GM06990 (cell line): Measurements from ENCODE around the gene MSX2.
"Not testable (repeated sequence)": the region's sequence is repeated elsewhere in the genome, so short reads cannot be mapped to it uniquely, and the experiment has no call there.

Experiments used
- DNase-seq: peaks from one replicate; pipeline ENCODE4 v3.0.0-alpha.2; 2011; ENCODE audit not compliant: insufficient read length; ENCODE audit errors: extremely low read depth
- H3K27me3 ChIP-seq: replicated peaks from 2 replicates; pipeline ENCODE4 v1.6.0; 2011; ENCODE audit warnings: low read length; ENCODE audit not compliant: control insufficient read depth, insufficient read depth
- H3K36me3 ChIP-seq: 2 replicates; pipeline ENCODE4 v1.5.1; 2011; ENCODE audit warnings: low read length; ENCODE audit not compliant: control insufficient read depth, insufficient read depth
- H3K4me3 ChIP-seq: replicated peaks from 2 replicates; pipeline ENCODE4 v1.5.1; 2011; ENCODE audit warnings: low read depth, mild to moderate bottlenecking, control low read depth, low read length
- CTCF ChIP-seq: IDR thresholded peaks from 2 replicates; pipeline ENCODE4 v1.5.1; 2011; ENCODE audit warnings: low read length, control low read depth, mild to moderate bottlenecking, inconsistent platforms; ENCODE audit not compliant: insufficient read depth, poor library complexity, severe bottlenecking

MSX2 gene

GRCh38 chr5:174752121-174752520 is 27.7 kb downstream of the MSX2 start:
- TF ChIP-seq CTCF: no peak
- no peaks in the 10 kb centered on the region for H3K27me3 ChIP-seq

GRCh38 chr5:174755106-174755505 is 30.7 kb downstream of the MSX2 start:
- no peaks in the 10 kb centered on the region for H3K36me3 ChIP-seq
- no peak for TF ChIP-seq CTCF
- no peaks in the 10 kb centered on the region for H3K27me3 ChIP-seq
- DNase-seq: no peak
- no peak overlapping the region for H3K4me3 ChIP-seq

More at GRCh38 chr5:174752121-174752520, 27.7 kb downstream of the MSX2 start:
- DNase-seq: no peak
- Histone ChIP-seq H3K36me3 (no peaks in the 10 kb centered on the region), H3K4me3 (no peak overlapping the region)

GRCh38 chr5:174759091-174759490 is 34.7 kb downstream of the MSX2 start:
- no peak for TF ChIP-seq CTCF
- Histone ChIP-seq H3K27me3 (no peaks in the 10 kb centered on the region), H3K4me3 (no peak overlapping the region), H3K36me3 (no peaks in the 10 kb centered on the region)
- no peak for DNase-seq

GRCh38 chr5:174760721-174761120 is 36.3 kb downstream of the MSX2 start:
- DNase-seq: no peak
- no peak for TF ChIP-seq CTCF
- no peaks in the 10 kb centered on the region for H3K27me3 ChIP-seq
- H3K36me3 ChIP-seq: no peaks in the 10 kb centered on the region
- H3K4me3 ChIP-seq: no peak overlapping the region

- not testable (repeated sequence) for H3K36me3 ChIP-seq, H3K27me3 ChIP-seq, H3K4me3 ChIP-seq, DNase-seq
These were observed 37.0 kb downstream of the MSX2 start for GRCh38 chr5:174761341-174761740.

- TF ChIP-seq CTCF: no peak
- Histone ChIP-seq H3K27me3 (no peaks in the 10 kb centered on the region), H3K36me3 (no peaks in the 10 kb centered on the region), H3K4me3 (no peak overlapping the region)
- no peak for DNase-seq
These were observed 39.9 kb downstream of the MSX2 start for GRCh38 chr5:174764309-174764708.
